ENCODE results near the gene EMC10. TPM values are rescaled to one million over a fixed set of nuclear protein-coding genes. Genes with fewer than 3 reads are reported as not detected.

The EMC10 gene
- total and polyA plus RNA-seq, 4 donors: 17.1 to 132 (median 40.5) TPM

- no peak overlapping the region for H3K9ac ChIP-seq (ENCODE audit: low read depth in 1 of 2, low read length in 2 of 2)
- no peaks in the 10 kb centered on the region for H3K36me3 ChIP-seq (ENCODE audit: control insufficient read depth in 4 of 4, insufficient read depth in 3 of 4, low read depth in 1 of 4, low read length in 3 of 4)
- WGBS: 85% methylated on average over 4 of the region's 4 CpGs
- TF ChIP-seq ZBTB33 (IDR thresholded peaks at IDR 0.05): no peak
- no peak for TF ChIP-seq FOXA1 (IDR thresholded peaks at IDR 0.05)
- TF ChIP-seq SP1 (IDR thresholded peaks at IDR 0.05): no peak
- no peak for TF ChIP-seq RAD21 (IDR thresholded peaks at IDR 0.05)
- no peak for TF ChIP-seq HNF4A (conservative IDR thresholded peaks at IDR 0.05)
- no peak for TF ChIP-seq FOXA2 (IDR thresholded peaks at IDR 0.05)
- no peak for TF ChIP-seq HNF4G (IDR thresholded peaks at IDR 0.05)
- TF ChIP-seq EGR1 (IDR thresholded peaks at IDR 0.05; ENCODE audit: low read depth in 2 of 2): no peak
- no peak for TF ChIP-seq ATF3 (IDR thresholded peaks at IDR 0.05)
- no peak for TF ChIP-seq TAF1 (conservative IDR thresholded peaks at IDR 0.05)
- TF ChIP-seq, protein P1, sequence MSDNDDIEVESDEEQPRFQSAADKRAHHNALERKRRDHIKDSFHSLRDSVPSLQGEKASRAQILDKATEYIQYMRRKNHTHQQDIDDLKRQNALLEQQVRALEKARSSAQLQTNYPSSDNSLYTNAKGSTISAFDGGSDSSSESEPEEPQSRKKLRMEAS (IDR thresholded peaks at IDR 0.05): no peak
- TF ChIP-seq YY1 (IDR thresholded peaks at IDR 0.05): no peak
- TF ChIP-seq REST (IDR thresholded peaks at IDR 0.05): no peak
- no peak for TF ChIP-seq JUND (IDR thresholded peaks at IDR 0.05)
- no peak for TF ChIP-seq NR2F2 (IDR thresholded peaks at IDR 0.05)
- H3K27ac ChIP-seq (ENCODE audit: low read depth in 1 of 2, low read length in 2 of 2): no peak overlapping the region
- peaks cover 0 to 6% (median 0%) of the 10 kb centered on the region in 4 donors for H3K27me3 ChIP-seq (ENCODE audit: control insufficient read depth in 4 of 4, insufficient read depth in 4 of 4, low read length in 3 of 4)
- no peak overlapping the region for H3K4me3 ChIP-seq (ENCODE audit: low read depth in 1 of 3, low read length in 3 of 3)
- no peaks in the 10 kb centered on the region for H3K4me1 ChIP-seq (ENCODE audit: control insufficient read depth in 4 of 4, insufficient read depth in 4 of 4, low read length in 3 of 4)
- DNase-seq (ENCODE audit: low spot score): no peak
- peaks cover 0 to 6% (median 2%) of the 10 kb centered on the region in 4 donors for H3K9me3 ChIP-seq (ENCODE audit: control insufficient read depth in 4 of 4, low read length in 3 of 4)
Measured at GRCh38 chr19:50532952-50533351, 56.6 kb downstream of the EMC10 start.

GRCh38 chr19:50534478-50534877, 58.2 kb downstream of the EMC10 start:
- Histone ChIP-seq H3K36me3 (ENCODE audit: control insufficient read depth in 4 of 4, insufficient read depth in 3 of 4, low read depth in 1 of 4, low read length in 3 of 4) (no peaks in the 10 kb centered on the region), H3K4me1 (ENCODE audit: control insufficient read depth in 4 of 4, insufficient read depth in 4 of 4, low read length in 3 of 4) (no peaks in the 10 kb centered on the region), H3K9ac (ENCODE audit: low read depth in 1 of 2, low read length in 2 of 2) (no peak overlapping the region), H3K9me3 (ENCODE audit: control insufficient read depth in 4 of 4, low read length in 3 of 4) (peaks cover 0 to 6% (median 2%) of the 10 kb centered on the region in 4 donors), H3K4me3 (ENCODE audit: low read depth in 1 of 3, low read length in 3 of 3) (no peak overlapping the region), H3K27me3 (ENCODE audit: control insufficient read depth in 4 of 4, insufficient read depth in 4 of 4, low read length in 3 of 4) (no peaks in the 10 kb centered on the region), H3K27ac (ENCODE audit: low read depth in 1 of 2, low read length in 2 of 2) (no peak overlapping the region)
- no peak for DNase-seq (ENCODE audit: low spot score)
- TF ChIP-seq CTCF (IDR thresholded peaks at IDR 0.05; ENCODE audit: low read depth, low read length, missing input control) (no peak), NR2F2 (IDR thresholded peaks at IDR 0.05) (no peak), SP1 (IDR thresholded peaks at IDR 0.05) (no peak), GABPA (IDR thresholded peaks at IDR 0.05 in 1 of 2, conservative IDR thresholded peaks at IDR 0.05 in 1 of 2) (no peak), EGR1 (IDR thresholded peaks at IDR 0.05; ENCODE audit: low read depth in 2 of 2) (no peak), RXRA (IDR thresholded peaks at IDR 0.05) (no peak), REST (IDR thresholded peaks at IDR 0.05) (no peak), FOXA2 (IDR thresholded peaks at IDR 0.05) (no peak), HNF4G (IDR thresholded peaks at IDR 0.05) (no peak), JUND (IDR thresholded peaks at IDR 0.05) (no peak)
- WGBS: 79% methylated on average over 3 of the region's 3 CpGs
